ENCODE data around the gene B4GALT5.

- TF ChIP-seq POLR2AphosphoS5 (IDR thresholded peaks at IDR 0.05; ENCODE audit: low read depth, low read length) (no peak), POLR2A (IDR thresholded peaks at IDR 0.05; ENCODE audit: low read depth, low read length) (no peak), TAF1 (IDR thresholded peaks at IDR 0.05; ENCODE audit: borderline replicate concordance, low read depth, low read length) (no peak)
These were observed 70.9 kb downstream of the B4GALT5 start for GRCh38 chr20:49642816-49643215.
